Breast epithelium (tissue), 3 donors: ENCODE results near the gene SLCO2B1.

Experiments used
- CTCF ChIP-seq, 3 donors: fragments of 450-650 bp; IDR thresholded peaks; one replicate each; pipeline ENCODE4 v1.5.1; 2016 to 2017; ENCODE audit warnings: antibody characterized with exemption in 3 of 3, mild to moderate bottlenecking in 3 of 3, moderate library complexity in 3 of 3
- POLR2AphosphoS5 ChIP-seq, 3 donors: sonication (generic); formaldehyde crosslinking; IDR thresholded peaks; one replicate each; pipeline ENCODE4 v1.6.1; 2017; ENCODE audit warnings: antibody characterized with exemption in 3 of 3

- TF ChIP-seq CTCF (IDR thresholded peaks at IDR 0.05), result no peak
- TF ChIP-seq POLR2AphosphoS5 (IDR thresholded peaks at IDR 0.05), result no peak
These were observed 18.4 kb downstream of the SLCO2B1 start for GRCh38 chr11:75169101-75169885.
